Measurements from ENCODE around the gene RALGPS1.

The RALGPS1 gene

DNA sequence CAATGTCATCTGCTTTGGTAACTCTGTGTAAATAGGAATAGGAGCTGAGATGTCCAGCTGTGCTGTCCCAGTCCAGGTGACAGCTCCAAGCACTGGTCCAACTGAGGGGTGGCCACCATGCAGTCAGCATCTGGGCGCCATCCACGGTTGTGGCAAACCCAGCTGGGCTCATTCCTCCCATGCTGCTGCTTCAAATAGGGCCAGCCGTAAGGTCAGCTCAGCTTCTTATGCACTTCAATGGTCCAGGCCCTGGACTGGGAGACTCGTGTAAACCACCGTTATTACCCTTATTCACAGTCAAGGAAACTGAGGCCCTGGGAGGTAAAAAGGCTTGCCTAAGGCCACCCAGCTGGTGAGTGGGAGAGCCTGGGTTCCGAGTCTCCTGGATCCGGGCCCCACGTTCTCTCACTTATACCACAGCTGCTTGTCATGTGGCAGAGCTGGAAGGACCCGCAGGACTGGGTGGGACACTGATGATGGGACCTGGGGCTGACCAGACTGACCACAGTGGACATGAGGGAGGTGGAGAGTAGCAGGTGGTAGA lies 246.6 kb downstream of the RALGPS1 start:
- no peak for DNase-seq (ENCODE audit: low read depth in 2 of 2)
- TF ChIP-seq, protein P1, sequence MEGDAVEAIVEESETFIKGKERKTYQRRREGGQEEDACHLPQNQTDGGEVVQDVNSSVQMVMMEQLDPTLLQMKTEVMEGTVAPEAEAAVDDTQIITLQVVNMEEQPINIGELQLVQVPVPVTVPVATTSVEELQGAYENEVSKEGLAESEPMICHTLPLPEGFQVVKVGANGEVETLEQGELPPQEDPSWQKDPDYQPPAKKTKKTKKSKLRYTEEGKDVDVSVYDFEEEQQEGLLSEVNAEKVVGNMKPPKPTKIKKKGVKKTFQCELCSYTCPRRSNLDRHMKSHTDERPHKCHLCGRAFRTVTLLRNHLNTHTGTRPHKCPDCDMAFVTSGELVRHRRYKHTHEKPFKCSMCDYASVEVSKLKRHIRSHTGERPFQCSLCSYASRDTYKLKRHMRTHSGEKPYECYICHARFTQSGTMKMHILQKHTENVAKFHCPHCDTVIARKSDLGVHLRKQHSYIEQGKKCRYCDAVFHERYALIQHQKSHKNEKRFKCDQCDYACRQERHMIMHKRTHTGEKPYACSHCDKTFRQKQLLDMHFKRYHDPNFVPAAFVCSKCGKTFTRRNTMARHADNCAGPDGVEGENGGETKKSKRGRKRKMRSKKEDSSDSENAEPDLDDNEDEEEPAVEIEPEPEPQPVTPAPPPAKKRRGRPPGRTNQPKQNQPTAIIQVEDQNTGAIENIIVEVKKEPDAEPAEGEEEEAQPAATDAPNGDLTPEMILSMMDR (IDR thresholded peaks at IDR 0.05; ENCODE audit: low read depth, low read length) = no peak
- no peak overlapping the region for H3K4me3 ChIP-seq (replicated peaks in 1 of 2; ENCODE audit: low read depth in 2 of 2, low read length in 2 of 2)

DNA sequence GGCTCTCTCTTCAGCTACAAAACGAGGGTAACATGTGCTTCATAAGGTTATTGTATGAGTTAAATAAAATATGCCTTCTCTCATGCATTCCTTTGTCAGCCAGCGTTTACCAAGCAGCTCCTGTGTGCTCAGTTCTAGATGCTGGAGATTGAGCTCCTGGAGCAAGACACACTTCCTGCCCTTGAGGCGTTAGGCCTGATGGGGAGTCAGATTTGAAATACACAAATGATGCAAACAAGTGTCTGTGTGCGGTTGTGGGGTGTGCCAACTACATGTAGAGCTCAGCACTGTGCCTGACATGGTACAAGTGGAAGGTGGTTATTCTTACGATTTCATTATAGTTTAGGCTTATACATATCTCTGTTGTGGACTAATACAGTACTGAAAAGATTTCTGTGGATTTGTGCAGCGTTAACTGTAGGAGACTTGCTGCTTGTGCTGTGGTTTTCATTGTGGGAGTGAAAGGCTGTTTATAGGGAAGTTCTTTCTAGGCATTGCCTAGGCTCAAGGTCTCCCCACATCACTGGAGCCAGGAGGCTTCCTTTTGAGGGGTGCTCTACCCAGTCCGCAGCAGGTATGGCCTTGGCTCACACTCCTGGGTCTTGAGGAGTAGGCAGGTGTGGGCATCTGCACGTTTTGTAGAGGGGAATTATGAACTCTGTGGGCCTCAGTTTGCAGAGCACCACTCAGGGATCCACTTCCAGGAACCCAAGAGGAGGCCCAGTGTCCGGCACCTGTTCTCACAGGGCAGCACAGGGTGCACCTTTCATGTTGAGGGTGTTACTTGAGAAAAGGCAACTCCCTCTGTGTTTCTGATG lies 247.7 kb downstream of the RALGPS1 start:
- DNase-seq (ENCODE audit: low read depth in 2 of 2) = no peak
- H3K4me3 ChIP-seq (replicated peaks in 1 of 2; ENCODE audit: low read depth in 2 of 2, low read length in 2 of 2) = no peak overlapping the region
- TF ChIP-seq, protein P1 (IDR thresholded peaks at IDR 0.05; ENCODE audit: low read depth, low read length) = no peak

- no peak overlapping the region for H3K4me3 ChIP-seq (replicated peaks in 1 of 2; ENCODE audit: low read depth in 2 of 2, low read length in 2 of 2)
- TF ChIP-seq, protein P1 (IDR thresholded peaks at IDR 0.05; ENCODE audit: low read depth, low read length) = no peak
- DNase-seq (ENCODE audit: low read depth in 2 of 2) = no peak
Observed at GRCh38 chr9:127162864-127163365, 248.3 kb downstream of the RALGPS1 start.

DNA sequence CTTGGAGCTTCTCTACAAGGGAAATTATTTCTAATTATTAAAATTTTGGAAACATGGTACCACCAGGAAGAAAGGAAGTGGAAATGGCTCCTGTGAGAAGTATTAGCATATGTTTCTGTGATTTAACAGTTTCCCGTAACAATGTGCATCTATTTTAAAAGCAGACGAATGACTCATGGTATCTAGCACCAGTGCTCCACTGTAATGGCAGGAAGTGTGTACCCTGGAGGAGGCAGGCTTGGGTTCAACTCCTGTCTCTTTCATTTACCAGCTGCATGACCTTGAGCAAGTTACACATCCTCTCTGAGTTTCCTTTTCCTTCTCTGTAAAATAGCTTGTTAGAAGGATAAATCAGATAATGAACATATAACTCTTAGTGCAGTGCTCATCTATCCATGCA lies 248.8 kb downstream of the RALGPS1 start:
- no peak overlapping the region for H3K4me3 ChIP-seq (replicated peaks in 1 of 2; ENCODE audit: low read depth in 2 of 2, low read length in 2 of 2)
- TF ChIP-seq, protein P1 (IDR thresholded peaks at IDR 0.05; ENCODE audit: low read depth, low read length) = no peak
- peak; percentile 81 to 88 for DNase-seq (ENCODE audit: low read depth in 2 of 2)

DNA sequence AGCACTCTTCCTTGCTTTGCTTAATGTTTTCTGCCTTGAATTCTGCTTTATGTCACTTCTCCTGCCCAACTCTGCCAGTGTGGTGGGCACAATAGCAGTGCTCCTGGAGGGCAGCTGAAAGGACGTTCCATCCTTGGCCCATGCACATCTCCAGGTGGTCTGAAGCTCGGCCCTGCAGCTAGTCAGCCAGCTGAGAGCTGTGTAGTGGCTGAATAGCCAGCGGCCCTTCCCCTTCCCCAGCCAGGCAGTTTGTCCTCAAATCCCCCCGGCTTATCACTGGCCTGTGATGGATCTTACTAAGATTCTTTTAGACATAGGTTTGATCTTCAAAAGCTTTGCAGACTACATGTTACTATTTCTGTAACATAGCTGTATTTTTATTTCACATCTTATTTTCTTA lies 250.5 kb downstream of the RALGPS1 start:
- H3K4me3 ChIP-seq (replicated peaks in 1 of 2; ENCODE audit: low read depth in 2 of 2, low read length in 2 of 2) = no peak overlapping the region
- TF ChIP-seq, protein P1 (IDR thresholded peaks at IDR 0.05; ENCODE audit: low read depth, low read length) = no peak
- DNase-seq (ENCODE audit: low read depth in 2 of 2) = no peak

DNA sequence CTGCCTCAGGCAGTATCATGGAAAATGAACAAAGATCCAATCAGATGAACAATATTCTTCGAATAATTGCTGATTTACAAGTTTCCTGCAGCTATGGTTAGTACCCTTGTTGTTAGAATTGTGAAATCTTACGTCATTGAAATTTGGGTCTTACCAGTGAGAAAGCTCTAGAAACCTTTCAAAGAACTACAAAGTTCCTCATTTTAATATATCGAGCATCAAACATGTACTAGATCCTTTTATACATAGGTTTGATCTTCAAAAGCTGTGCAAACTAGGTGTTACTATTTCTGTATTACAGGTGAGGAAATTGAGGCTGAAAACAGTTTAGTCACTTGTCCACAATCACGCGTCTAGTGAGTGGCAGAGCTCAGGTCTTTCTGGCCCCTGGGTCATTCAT lies 251.5 kb downstream of the RALGPS1 start:
- no peak for DNase-seq (ENCODE audit: low read depth in 2 of 2)
- H3K4me3 ChIP-seq (replicated peaks in 1 of 2; ENCODE audit: low read depth in 2 of 2, low read length in 2 of 2) = no peak overlapping the region
- TF ChIP-seq, protein P1 (IDR thresholded peaks at IDR 0.05; ENCODE audit: low read depth, low read length) = no peak
